GM12878 (cell line): ENCODE data around the gene NDUFS6. TPM values are rescaled to one million over a fixed set of nuclear protein-coding genes. Genes with fewer than 3 reads are reported as not detected.
"Not testable (repeated sequence)": the region's sequence is repeated elsewhere in the genome, so short reads cannot be mapped to it uniquely, and the experiment has no call there.

ENCODE experiments used
- ATAC-seq: fragments of 200-7000 bp; cut with Tn5 transposase; 3 replicates; pipeline ENCODE4 v1.9.1; 2020; ENCODE audit warnings: mild to moderate bottlenecking, moderate library complexity
- BruUV-seq: library from RNA; stranded (reverse); fragments of 400-500 nt; replicated peaks from 2 replicates; lab custom pipeline; 2021; lab: Mats Ljungman, UMichigan
- CTCF ChIA-PET: fragments of 300-600 bp; sonication (Branson Sonifier 250); formaldehyde crosslinking; extraction: SDS; loops from one replicate; lab custom pipeline; 2021; ENCODE audit warnings: inconsistent platforms; lab: Yijun Ruan, JAX
- POLR2A ChIA-PET: fragments of 350-600 bp; formaldehyde crosslinking; extraction: SDS; loops from one replicate; lab custom pipeline; 2021; ENCODE audit warnings: inconsistent platforms; lab: Charles Lee
- RAD21 ChIA-PET: fragments of 300-600 bp; sonication (Branson Sonifier 250); formaldehyde crosslinking; loops from one replicate; lab custom pipeline; 2023; ENCODE audit warnings: antibody characterized with exemption; ENCODE audit not compliant: unreplicated experiment; lab: Charles Lee
- SMC1A ChIA-PET: fragments of 300-600 bp; sonication (Branson Sonifier 250); formaldehyde crosslinking; loops from one replicate; lab custom pipeline; 2023; ENCODE audit not compliant: unreplicated experiment, uncharacterized antibody; lab: Charles Lee
- DNase-seq: peaks from one replicate; pipeline ENCODE4 v3.0.0-alpha.2; 2011; ENCODE audit warnings: low read depth, low spot score
- FAIRE-seq: peaks from 3 replicates; lab custom pipeline; 2011; peaks lifted over from hg19 to GRCh38; lab: Jason Lieb, UNC
- H2AFZ ChIP-seq: 2 replicates; pipeline ENCODE4 v1.6.0; 2011; ENCODE audit warnings: low read depth, low read length, control low read depth; ENCODE audit not compliant: control insufficient read depth
- H3K27ac ChIP-seq: 2 replicates; pipeline ENCODE4 v1.5.1; 2011; ENCODE audit warnings: control low read depth; ENCODE audit not compliant: control insufficient read depth, insufficient read depth
- H3K27me3 ChIP-seq, 2 experiments: replicated peaks in 1 of 2; 2 replicates each; pipeline versions ENCODE4 v1.6.0 to v1.6.1; 2011; ENCODE audit warnings: low read length in 1 of 2; ENCODE audit not compliant: control insufficient read depth in 2 of 2, insufficient read depth in 2 of 2
- H3K36me3 ChIP-seq, 2 experiments: 2 replicates each; pipeline ENCODE4 v1.5.1; 2011; ENCODE audit warnings: low read length in 1 of 2; ENCODE audit not compliant: control insufficient read depth in 2 of 2, insufficient read depth in 2 of 2
- H3K4me1 ChIP-seq: 2 replicates; pipeline ENCODE4 v1.6.1; 2011; ENCODE audit warnings: mild to moderate bottlenecking, low read length, moderate library complexity, mixed read lengths; ENCODE audit not compliant: control insufficient read depth, insufficient read depth
- H3K4me2 ChIP-seq: 2 replicates; pipeline ENCODE4 v1.6.0; 2011; ENCODE audit warnings: control low read depth; ENCODE audit not compliant: control insufficient read depth, insufficient read depth
- H3K4me3 ChIP-seq: fragments of 200-600 bp; sonication (generic); 2 replicates; pipeline ENCODE4 v1.5.1; 2016
- H3K79me2 ChIP-seq: 2 replicates; pipeline ENCODE4 v1.6.0; 2011; ENCODE audit warnings: low read length; ENCODE audit not compliant: control insufficient read depth, insufficient read depth
- H3K9ac ChIP-seq: 2 replicates; pipeline ENCODE4 v1.8.0; 2011; ENCODE audit warnings: low read length, control low read depth, mixed read lengths; ENCODE audit not compliant: control insufficient read depth, insufficient read depth
- H3K9me3 ChIP-seq: replicated peaks from 3 replicates; pipeline ENCODE4 v1.5.1; 2011; ENCODE audit warnings: mild to moderate bottlenecking, low read length; ENCODE audit not compliant: control insufficient read depth, insufficient read depth
- H4K20me1 ChIP-seq: 2 replicates; pipeline ENCODE4 v1.6.0; 2011; ENCODE audit not compliant: control insufficient read depth, insufficient read depth
- RB1 ChIP-seq: fragments of 450-650 bp; formaldehyde crosslinking; IDR thresholded peaks from 2 replicates; pipeline ENCODE4 v1.6.1; 2017; ENCODE audit warnings: mild to moderate bottlenecking, borderline replicate concordance
- STAT1 ChIP-seq: fragments of 450-650 bp; conservative IDR thresholded peaks from 2 replicates; pipeline ENCODE4 v1.6.1; 2014; ENCODE audit warnings: antibody characterized with exemption, mild to moderate bottlenecking
- WGBS: methylation state at CpG from one replicate; pipeline ENCODE4 v1.1.6; 2016; ENCODE audit warnings: low lambda C conversion rate; ENCODE audit not compliant: insufficient replicate concordance, insufficient coverage; ENCODE audit errors: missing lambda C conversion rate; 5-methylcytosine and 5-hydroxymethylcytosine counted together
- in situ Hi-C: fragments of 300-500 bp; cut with MboI; formaldehyde crosslinking; loops from 9 replicates; pipeline ENCODE4 v1.14.3; 2018; ENCODE audit warnings: mixed read lengths
- intact Hi-C: fragments of 100-400 bp; cut with micrococcal nuclease; formaldehyde crosslinking; loops from one replicate; pipeline ENCODE4 v1.14.2; 2022; ENCODE audit not compliant: unreplicated experiment
- polyA plus RNA-seq, 11 experiments: library from polyadenylated mRNA; depleted of rRNA in 4 of 11; unstranded in 6 of 11; stranded (reverse) in 5 of 11; fragments of >200 nt; fragmentation: Nextera tagmentation in 4 of 11; fragmentation: Illumina TruSeq in 1 of 11; extraction: Ambion mirVana in 4 of 11; extraction: Trizol in 1 of 11; gene quantifications; 1 replicate in 1 of 11; 2 replicates in 10 of 11; pipeline versions ENCODE4 v1.2.1 to v1.2.3, GENCODE V29; 2011 to 2016; ENCODE audit warnings: inconsistent platforms in 2 of 11, missing spikeins in 2 of 11, low read depth in 1 of 11
- total RNA-seq, 4 experiments: library from RNA; depleted of rRNA in 3 of 4; stranded (reverse); fragments of >200 nt in 3 of 4; fragmentation: Illumina TruSeq in 1 of 4; extraction: Trizol in 1 of 4; gene quantifications; 2 replicates each; pipeline versions ENCODE4 v1.2.1 to v1.2.3, GENCODE V29; 2013 to 2021
- TF ChIP-seq, protein P1 (sequence below): fragments of 450-650 bp; IDR thresholded peaks from 2 replicates; pipeline ENCODE4 v1.6.1; 2017; ENCODE audit warnings: antibody characterized with exemption, mild to moderate bottlenecking, moderate library complexity

Gene NDUFS6
- total and polyA plus RNA-seq, 10 of the 15 experiments (the other 5 are each of a cell fraction or from before 2014, with no cell fraction given): 20.7 to 213 (median 58.3) TPM

DNA sequence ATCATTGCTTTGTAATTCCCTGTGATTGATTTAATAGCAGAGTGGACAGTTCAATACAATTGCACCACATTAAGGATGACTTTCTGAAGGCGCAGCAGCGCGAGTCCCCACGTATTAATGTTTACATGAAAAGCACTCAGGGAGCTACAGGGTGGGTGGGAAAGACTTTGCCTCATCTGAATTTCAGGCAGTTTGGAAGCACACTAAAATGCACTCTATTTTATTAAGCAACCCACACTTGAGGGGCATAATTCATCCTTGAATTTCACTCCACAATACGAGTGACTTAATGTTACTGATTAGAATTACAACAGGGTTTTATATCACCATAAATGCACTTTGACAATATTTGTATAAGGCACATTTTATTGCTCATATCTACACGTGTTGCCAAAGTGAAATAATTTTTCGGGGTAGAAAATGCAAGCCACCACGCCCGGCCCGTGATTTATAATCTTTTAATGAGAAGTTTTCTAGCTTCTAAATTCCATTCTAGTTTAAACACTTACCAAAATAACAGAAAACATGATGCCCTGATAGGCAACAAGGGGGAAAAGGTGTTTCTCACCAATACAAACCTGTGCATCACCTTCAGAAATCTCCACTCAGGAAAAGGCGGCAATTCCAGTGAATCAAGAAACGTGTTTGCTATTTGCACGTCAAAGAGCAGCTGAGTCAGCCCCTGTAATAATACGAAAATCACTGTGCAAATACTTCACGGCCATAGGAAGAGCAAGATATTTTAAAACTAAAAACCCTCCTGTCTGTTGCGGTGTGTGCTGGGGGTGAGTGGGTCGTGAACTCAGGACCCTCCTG, 41.0 kb downstream of the NDUFS6 start (continued):
- TF ChIP-seq STAT1: no peak
- no peak for TF ChIP-seq RB1
- TF ChIP-seq, protein P1, sequence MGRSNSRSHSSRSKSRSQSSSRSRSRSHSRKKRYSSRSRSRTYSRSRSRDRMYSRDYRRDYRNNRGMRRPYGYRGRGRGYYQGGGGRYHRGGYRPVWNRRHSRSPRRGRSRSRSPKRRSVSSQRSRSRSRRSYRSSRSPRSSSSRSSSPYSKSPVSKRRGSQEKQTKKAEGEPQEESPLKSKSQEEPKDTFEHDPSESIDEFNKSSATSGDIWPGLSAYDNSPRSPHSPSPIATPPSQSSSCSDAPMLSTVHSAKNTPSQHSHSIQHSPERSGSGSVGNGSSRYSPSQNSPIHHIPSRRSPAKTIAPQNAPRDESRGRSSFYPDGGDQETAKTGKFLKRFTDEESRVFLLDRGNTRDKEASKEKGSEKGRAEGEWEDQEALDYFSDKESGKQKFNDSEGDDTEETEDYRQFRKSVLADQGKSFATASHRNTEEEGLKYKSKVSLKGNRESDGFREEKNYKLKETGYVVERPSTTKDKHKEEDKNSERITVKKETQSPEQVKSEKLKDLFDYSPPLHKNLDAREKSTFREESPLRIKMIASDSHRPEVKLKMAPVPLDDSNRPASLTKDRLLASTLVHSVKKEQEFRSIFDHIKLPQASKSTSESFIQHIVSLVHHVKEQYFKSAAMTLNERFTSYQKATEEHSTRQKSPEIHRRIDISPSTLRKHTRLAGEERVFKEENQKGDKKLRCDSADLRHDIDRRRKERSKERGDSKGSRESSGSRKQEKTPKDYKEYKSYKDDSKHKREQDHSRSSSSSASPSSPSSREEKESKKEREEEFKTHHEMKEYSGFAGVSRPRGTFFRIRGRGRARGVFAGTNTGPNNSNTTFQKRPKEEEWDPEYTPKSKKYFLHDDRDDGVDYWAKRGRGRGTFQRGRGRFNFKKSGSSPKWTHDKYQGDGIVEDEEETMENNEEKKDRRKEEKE: no peak
- TF ChIP-seq, all 136 proteins: peak for 0

DNA sequence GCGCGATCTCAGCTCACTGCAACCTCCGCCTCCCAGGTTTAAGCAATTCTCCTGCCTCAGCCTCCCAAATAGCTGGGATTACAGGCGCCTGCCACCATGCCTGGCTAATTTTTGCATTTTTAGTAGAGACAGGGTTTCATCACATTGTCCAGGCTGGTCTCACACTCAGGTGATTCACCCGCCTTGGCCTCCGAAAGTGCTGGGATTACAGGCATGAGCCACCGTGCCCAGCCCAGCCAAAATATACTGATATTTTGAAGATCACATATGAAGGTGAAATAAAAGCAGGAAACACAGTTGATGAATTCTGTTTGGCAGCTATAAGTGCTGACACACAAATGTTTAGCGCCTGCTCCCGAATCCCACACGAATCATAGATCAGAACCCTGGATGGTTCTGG, 42.6 kb downstream of the NDUFS6 start:
- WGBS: 25% methylated on average over 10 of the region's 10 CpGs
- in situ Hi-C loops, DNase-seq, ATAC-seq, H3K9me3 ChIP-seq, CTCF ChIA-PET, BruUV-seq, intact Hi-C loops, H2AFZ ChIP-seq, H3K4me1 ChIP-seq, RAD21 ChIA-PET, H3K36me3 ChIP-seq, FAIRE-seq, H3K79me2 ChIP-seq, POLR2A ChIA-PET, H3K9ac ChIP-seq, H3K27ac ChIP-seq, H3K4me3 ChIP-seq, H3K4me2 ChIP-seq, H4K20me1 ChIP-seq, H3K27me3 ChIP-seq, SMC1A ChIA-PET: not testable (repeated sequence)
